GM10266 (cell line): ENCODE results near the gene PCIF1.
"Not testable (repeated sequence)": the region's sequence is repeated elsewhere in the genome, so short reads cannot be mapped to it uniquely, and the experiment has no call there.

Experiments used
- DNase-seq: peaks from one replicate; pipeline ENCODE4 v3.0.0; 2012; ENCODE audit errors: extremely low spot score
- CTCF ChIP-seq: IDR thresholded peaks from 2 replicates; pipeline ENCODE4 v1.5.1; 2012; ENCODE audit warnings: mild to moderate bottlenecking, low read depth; ENCODE audit not compliant: control insufficient read depth, insufficient read depth; ENCODE audit errors: missing control alignments

The PCIF1 gene

GRCh38 chr20:45976086-45976485, 41.6 kb downstream of the PCIF1 start:
- DNase-seq = no peak
- TF ChIP-seq CTCF = no peak

- DNase-seq = no peak
- no peak for TF ChIP-seq CTCF
Measured at GRCh38 chr20:45981261-45981660, 46.8 kb downstream of the PCIF1 start.

- DNase-seq = no peak
- TF ChIP-seq CTCF = no peak
Measured at GRCh38 chr20:45983279-45983743, 48.8 kb downstream of the PCIF1 start.

- DNase-seq = no peak
- TF ChIP-seq CTCF = no peak
Measured at GRCh38 chr20:45985573-45985972, 51.1 kb downstream of the PCIF1 start.

- peak; percentile 77 for DNase-seq
- TF ChIP-seq CTCF = peak; percentile 95
Measured at GRCh38 chr20:45987108-45987780, 52.8 kb downstream of the PCIF1 start.

GRCh38 chr20:45988830-45989229, 54.3 kb downstream of the PCIF1 start:
- DNase-seq = not testable (repeated sequence)

- no peak for TF ChIP-seq CTCF
- no peak for DNase-seq
Measured at GRCh38 chr20:45991616-45992015, 57.1 kb downstream of the PCIF1 start.
